GM21529 (cell line): Measurements from ENCODE around the gene NFIB.

ENCODE experiments used
- ATAC-seq: cut with Tn5 transposase; IDR thresholded peaks from one replicate; pipeline ENCODE4 v1.9.1; 2021; ENCODE audit not compliant: unreplicated experiment

The NFIB gene

GRCh38 chr9:14281136-14281795 lies 32.7 kb downstream of the NFIB start:
- peak; percentile 52 for ATAC-seq

GRCh38 chr9:14279671-14280070 lies 34.3 kb downstream of the NFIB start:
- ATAC-seq, result no peak

- ATAC-seq, result no peak
Observed at GRCh38 chr9:14278291-14278721, 35.6 kb downstream of the NFIB start.

DNA sequence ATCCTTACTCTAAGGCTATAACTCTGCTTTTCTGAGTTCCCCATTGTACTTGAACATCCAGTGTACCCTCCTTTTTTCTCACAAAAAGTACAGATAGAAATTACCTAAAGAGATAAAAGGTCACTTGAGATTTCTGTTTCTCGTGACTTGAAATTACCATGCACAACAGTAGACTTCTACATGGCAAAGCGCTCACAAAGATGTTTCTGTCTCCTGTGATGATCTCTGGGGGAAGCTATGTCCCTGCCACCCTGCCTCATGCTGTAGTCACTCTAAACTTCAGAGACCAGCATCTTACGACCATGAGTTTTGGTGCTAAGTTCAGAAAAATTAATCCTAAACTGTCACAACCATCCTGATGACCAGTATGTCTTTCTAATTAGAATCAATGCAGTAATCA lies 36.2 kb downstream of the NFIB start:
- no peak for ATAC-seq

GRCh38 chr9:14277244-14277643 lies 36.7 kb downstream of the NFIB start:
- no peak for ATAC-seq

- ATAC-seq, result no peak
Observed at GRCh38 chr9:14275331-14275730, 38.6 kb downstream of the NFIB start.

DNA sequence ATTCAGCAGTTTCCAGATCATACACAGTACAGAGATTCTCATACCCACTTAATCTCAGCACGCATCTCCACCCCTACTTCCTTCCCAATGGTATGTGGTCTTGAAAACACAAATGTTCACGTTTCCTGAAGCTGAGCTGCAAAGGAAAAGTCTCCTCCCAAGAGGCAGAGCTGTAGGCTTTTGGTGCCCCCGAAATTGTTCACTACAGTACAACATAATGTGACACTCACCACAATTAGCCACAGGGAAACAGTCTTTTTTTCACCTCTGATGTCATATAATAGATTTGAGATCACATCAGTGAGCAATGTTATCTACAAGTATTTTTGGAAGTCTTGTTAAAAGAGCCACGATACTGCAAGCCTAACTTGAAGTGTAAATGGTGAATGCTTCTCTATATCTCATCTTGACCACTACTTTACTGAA lies 40.2 kb downstream of the NFIB start:
- no peak for ATAC-seq

GRCh38 chr9:14272927-14273528 lies 40.9 kb downstream of the NFIB start:
- no peak for ATAC-seq

DNA sequence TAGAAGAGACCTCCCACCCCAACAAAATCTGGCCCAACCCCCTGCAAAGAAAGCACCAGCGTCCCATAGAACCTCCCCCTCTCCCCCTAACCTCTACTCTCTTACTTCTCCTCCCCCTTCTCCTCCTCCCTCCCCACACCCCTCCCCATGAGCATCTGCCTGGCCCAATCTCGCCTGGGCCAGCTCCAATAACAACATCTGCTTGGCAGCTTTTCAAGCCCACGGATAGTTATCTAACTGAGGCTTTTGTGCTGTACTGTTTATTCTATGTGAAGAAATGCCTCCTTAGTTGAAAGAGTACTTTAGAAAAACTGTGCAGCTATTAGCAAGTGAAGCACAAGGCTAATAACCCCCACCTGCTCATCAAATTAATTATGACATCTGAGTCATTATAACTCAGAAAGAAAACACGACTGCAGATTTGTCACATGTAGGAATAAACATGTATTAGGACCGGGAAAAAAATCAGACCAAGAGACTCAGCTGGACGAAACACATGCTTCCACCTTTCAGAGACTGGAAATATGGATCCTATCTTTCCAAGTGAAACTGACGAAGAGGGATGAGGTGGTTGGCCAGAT lies 42.8 kb downstream of the NFIB start:
- no peak for ATAC-seq

DNA sequence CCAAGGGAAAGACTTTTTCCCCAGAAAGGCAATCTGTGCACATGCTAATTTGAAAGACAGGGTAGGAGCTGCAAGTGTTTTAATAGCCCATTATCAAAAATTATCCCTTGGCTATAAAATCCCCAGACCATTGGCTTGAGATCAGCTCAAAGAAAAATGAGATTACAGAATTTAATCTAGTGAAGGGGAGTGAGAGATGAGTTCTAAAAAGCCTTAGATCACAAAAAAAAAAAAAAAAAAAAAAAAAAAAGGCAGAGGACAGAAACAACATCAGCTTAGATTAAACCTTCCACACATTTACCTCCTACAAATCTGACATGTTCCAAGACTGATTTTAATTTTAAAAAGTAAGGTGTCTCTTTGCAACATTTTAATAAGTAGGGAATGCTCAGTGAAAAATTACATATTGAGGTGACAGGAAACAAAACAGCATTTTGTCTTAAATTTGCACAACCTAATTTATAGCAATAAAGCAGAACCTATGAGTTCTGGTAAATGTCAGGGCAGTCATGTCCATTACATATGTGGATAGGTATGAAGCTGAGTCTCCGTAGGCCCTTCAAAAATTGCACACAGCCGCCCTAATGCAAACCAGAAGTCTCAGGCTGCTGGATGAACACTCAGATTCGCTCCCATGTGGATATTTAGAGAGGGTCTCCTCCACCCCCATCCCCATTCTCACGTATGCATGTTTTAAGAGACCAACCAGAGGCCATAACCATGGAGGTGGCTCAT lies 43.4 kb downstream of the NFIB start:
- no peak for ATAC-seq

DNA sequence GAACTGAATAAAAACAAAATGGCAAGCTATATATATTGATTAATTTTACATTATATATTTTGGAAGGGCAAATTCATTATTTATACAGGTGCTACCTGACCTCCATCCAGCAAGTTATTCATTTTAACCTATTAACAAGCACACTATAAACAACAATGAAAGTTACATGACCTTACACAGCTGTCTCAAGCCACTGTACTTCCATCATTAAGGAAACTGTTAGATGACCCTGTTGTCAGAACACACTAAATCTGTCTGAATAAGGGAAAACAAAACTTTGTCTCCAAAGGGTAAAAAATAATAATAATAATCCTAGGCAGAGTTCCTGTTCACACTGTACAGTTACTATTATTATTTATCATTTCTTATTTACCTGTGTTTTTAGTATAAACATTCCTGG lies 44.0 kb downstream of the NFIB start:
- no peak for ATAC-seq

- ATAC-seq, result no peak
Observed at GRCh38 chr9:14263707-14264483, 50.0 kb downstream of the NFIB start.

DNA sequence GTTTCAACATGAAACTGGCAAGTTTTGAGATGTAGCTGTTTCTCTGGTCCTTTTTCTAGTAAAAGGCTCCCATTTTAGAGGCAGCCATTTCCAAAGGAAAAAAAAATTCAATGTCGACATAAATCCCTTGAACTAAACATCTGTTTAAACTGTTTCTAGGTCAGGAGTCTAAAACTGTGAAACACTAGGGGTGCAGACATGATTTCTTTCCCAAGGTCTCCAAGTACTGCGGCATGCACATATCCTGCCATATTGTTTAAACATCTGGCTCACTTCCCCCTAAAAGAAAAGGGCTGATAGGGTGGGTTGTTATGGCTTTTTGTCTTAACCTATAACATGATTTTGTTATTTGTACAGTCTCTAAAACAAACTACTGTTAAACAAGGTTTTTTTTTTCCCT lies 51.1 kb downstream of the NFIB start:
- no peak for ATAC-seq

DNA sequence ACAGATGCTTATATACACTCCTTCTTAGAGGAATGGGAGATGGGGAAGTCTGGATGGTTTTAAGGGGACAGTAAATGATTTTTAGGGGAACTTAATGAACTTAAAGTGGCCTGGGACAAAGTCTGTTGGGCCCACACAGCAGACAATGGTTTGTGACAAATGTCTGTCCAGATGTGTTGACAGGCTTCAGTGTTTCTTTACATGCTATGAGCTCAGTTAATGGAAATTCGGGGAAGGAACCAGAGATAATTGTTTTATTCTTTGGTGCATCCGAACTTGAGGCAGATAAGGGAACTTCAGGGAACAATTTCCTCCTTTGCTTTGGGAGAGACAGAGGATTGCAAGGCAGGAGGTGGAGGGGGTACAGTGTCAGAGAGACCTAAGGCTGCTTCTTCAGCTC lies 52.3 kb downstream of the NFIB start:
- ATAC-seq, result no peak

GRCh38 chr9:14260101-14260500 lies 53.8 kb downstream of the NFIB start:
- no peak for ATAC-seq

DNA sequence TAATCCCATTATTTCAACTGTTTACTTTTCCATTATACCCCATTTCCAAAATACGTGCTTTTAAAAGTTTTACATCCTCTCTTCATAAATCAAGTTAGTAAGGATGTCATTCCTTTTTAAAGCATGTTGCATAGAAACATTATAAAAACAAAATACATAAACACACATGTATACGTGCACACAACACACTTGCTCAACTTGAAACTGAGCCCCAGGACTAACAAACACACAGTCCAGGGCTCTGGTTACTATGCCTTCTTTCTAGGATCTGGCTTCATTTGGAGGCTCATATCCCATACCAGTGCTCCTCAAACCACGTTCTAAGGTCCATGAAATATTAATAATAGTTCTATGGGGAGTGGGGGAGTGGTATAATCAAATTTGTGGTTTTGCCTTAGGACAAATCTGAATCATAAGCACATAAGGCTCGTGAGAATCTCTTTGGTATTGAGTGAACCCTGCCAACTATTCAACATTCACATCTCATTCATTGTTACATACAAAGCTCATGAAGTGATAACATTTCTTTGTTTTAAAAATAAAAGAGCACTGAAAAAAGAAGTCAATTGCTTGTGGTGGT lies 55.2 kb downstream of the NFIB start:
- no peak for ATAC-seq

DNA sequence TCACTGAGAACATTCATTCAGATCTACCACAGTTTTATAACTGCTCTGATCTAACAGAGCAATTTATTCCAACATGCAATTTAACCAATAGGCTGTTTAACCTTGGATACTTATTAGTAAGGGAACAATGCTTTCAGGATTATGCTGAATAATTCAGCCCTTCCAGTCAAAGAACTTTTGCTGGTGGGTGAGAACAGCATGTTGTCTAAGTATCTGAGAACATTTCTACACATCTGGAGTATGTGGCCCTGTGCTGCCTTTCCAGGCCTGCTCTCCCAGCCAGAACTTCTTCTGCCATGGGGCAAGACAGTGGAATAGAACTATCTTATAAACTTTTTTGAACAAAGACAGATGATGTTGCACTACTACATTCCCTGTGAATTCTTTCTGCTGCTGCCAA lies 55.8 kb downstream of the NFIB start:
- ATAC-seq, result no peak

DNA sequence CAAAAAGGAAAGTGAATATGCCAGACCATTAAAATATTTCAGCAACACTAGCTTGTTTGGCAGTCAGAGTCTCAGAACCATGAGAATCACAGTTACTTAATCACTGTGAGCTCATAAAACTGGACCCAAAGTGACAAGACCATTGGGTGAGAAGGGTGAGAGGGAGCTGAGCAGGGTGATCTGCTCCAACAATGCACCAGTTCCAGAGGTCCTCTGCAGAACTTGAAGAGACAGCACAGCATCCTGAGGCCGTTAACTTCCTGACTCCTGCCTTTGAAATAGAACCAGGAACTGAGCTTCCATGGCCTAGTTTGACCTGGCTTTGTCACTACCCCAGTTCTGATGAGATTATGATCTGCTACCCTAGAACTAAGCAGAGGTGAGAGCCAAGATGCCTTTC lies 57.4 kb downstream of the NFIB start:
- ATAC-seq, result no peak

DNA sequence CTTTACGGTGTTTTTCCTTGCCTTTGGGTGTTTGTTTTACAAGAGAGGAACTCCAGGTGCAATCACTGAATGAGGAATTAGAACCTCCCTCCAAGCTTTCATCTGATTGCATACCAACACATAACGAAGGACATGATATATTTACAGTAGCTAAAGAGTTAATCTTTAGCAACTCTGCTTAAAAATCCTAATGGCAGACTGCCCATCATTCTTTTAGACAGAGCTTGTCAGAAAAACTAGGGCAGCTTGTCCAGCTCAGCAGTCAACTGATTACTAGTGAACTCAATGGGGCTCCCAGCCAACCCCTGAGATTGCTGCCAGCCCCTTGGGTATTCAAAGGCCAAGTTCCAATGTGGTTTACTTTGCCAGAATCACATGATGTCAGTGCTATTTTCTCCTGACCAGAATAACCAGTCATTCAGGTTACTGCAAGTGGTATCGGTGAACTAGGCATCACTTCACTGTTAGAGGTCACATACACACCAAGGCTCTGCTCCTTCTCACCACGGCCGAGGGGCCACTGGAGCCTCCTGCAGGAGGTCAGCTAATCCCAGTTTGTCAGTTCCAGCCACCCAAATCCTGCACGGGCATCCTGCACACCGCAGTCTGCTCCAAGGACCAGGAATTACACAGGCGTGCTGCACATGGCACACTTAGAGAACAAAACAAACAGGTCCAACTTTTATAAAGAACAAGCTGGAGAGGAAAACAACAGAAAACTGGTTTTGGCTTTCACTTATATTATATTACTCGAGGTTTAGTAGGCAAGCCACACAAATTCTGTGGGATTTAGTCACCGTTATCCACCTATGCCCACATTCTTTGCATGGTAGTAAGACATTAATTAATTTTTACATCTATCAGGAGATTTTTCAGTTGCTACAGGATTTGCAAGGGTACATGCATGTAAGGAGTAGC lies 62.5 kb downstream of the NFIB start:
- no peak for ATAC-seq

- no peak for ATAC-seq
Observed at GRCh38 chr9:14250794-14251153, 63.2 kb downstream of the NFIB start.
